ENCODE measurements around the gene PYURF. TPM values are rescaled to one million over a fixed set of nuclear protein-coding genes. Genes with fewer than 3 reads are reported as not detected.

Gene PYURF
- total RNA-seq, 1 experiment from 2014 or later, result 41.2 TPM

DNA sequence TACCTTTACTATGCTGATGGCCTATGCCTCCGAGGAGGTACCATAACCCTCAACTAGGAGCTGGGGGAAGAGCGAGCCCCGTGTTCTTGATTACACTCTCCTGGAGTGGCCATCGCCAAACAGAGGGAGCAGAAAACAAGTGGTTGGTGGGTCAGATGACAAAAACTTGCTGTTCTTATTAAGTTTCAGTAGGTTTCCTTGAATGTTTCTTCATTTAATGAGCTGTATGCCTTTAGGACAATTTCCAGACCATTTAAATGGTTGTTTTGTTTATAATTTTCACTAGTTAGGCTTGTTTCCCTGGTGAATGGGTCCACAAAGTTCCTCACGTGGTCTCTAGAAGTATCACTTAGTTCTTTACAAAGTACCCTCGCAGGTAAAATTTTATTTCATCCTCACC lies 4.7 kb downstream of the PYURF start:
- TF ChIP-seq, protein P1, sequence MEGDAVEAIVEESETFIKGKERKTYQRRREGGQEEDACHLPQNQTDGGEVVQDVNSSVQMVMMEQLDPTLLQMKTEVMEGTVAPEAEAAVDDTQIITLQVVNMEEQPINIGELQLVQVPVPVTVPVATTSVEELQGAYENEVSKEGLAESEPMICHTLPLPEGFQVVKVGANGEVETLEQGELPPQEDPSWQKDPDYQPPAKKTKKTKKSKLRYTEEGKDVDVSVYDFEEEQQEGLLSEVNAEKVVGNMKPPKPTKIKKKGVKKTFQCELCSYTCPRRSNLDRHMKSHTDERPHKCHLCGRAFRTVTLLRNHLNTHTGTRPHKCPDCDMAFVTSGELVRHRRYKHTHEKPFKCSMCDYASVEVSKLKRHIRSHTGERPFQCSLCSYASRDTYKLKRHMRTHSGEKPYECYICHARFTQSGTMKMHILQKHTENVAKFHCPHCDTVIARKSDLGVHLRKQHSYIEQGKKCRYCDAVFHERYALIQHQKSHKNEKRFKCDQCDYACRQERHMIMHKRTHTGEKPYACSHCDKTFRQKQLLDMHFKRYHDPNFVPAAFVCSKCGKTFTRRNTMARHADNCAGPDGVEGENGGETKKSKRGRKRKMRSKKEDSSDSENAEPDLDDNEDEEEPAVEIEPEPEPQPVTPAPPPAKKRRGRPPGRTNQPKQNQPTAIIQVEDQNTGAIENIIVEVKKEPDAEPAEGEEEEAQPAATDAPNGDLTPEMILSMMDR (conservative IDR thresholded peaks at IDR 0.05; ENCODE audit: low read depth, low read length), result no peak
- no peak for TF ChIP-seq EZH2 (IDR thresholded peaks at IDR 0.05; ENCODE audit: borderline replicate concordance, low read depth, low read length, poor library complexity, severe bottlenecking)
- Histone ChIP-seq H3K4me1 (ENCODE audit: insufficient read depth, low read length, poor library complexity, severe bottlenecking) (no peaks in the 10 kb centered on the region), H3K27me3 (replicated peaks; ENCODE audit: insufficient read depth, low read depth, low read length, poor library complexity) (no peaks in the 10 kb centered on the region), H3K9me3 (ENCODE audit: low read depth, low read length, poor library complexity, severe bottlenecking) (no peaks in the 10 kb centered on the region), H3K36me3 (ENCODE audit: insufficient read depth, low read length, poor library complexity, severe bottlenecking) (peaks cover 10% of the 10 kb centered on the region), H3K27ac (ENCODE audit: low read depth, low read length, poor library complexity, severe bottlenecking) (no peak overlapping the region), H3K4me3 (ENCODE audit: low read depth, low read length, poor library complexity, severe bottlenecking) (no peak overlapping the region)
- BruUV-seq (replicated peaks), result no TSS peak
- POLR2A ChIA-PET (ENCODE audit: low non-redundant PET), result no interaction called here
- intact Hi-C loops (cut with micrococcal nuclease; ENCODE audit: unreplicated experiment), result loop anchor here (10.0 kb wide), 2 partner anchors 484 to 664 kb away; no protein-coding TSS in a partner anchor
- CTCF ChIA-PET, result no interaction called here
- DNase-seq (ENCODE audit: low spot score), result no peak

GRCh38 chr4:88517825-88518224 lies 5.8 kb downstream of the PYURF start:
- Histone ChIP-seq H3K27ac (ENCODE audit: low read depth, low read length, poor library complexity, severe bottlenecking) (no peak overlapping the region), H3K4me3 (ENCODE audit: low read depth, low read length, poor library complexity, severe bottlenecking) (no peak overlapping the region), H3K9me3 (ENCODE audit: low read depth, low read length, poor library complexity, severe bottlenecking) (no peaks in the 10 kb centered on the region), H3K36me3 (ENCODE audit: insufficient read depth, low read length, poor library complexity, severe bottlenecking) (peaks cover 10% of the 10 kb centered on the region), H3K27me3 (replicated peaks; ENCODE audit: insufficient read depth, low read depth, low read length, poor library complexity) (no peaks in the 10 kb centered on the region), H3K4me1 (ENCODE audit: insufficient read depth, low read length, poor library complexity, severe bottlenecking) (no peaks in the 10 kb centered on the region)
- CTCF ChIA-PET, result no interaction called here
- TF ChIP-seq EZH2 (IDR thresholded peaks at IDR 0.05; ENCODE audit: borderline replicate concordance, low read depth, low read length, poor library complexity, severe bottlenecking), result no peak
- TF ChIP-seq, protein P1 (conservative IDR thresholded peaks at IDR 0.05; ENCODE audit: low read depth, low read length), result no peak
- BruUV-seq (replicated peaks), result no TSS peak
- intact Hi-C loops (cut with micrococcal nuclease; ENCODE audit: unreplicated experiment), result loop anchor here (10.0 kb wide), 2 partner anchors 483 to 663 kb away; no protein-coding TSS in a partner anchor
- no peak for DNase-seq (ENCODE audit: low spot score)
- POLR2A ChIA-PET (ENCODE audit: low non-redundant PET), result no interaction called here

GRCh38 chr4:88516746-88517145 lies 6.8 kb downstream of the PYURF start:
- intact Hi-C loops (cut with micrococcal nuclease; ENCODE audit: unreplicated experiment), result loop anchor here (10.0 kb wide), 2 partner anchors 482 to 662 kb away; no protein-coding TSS in a partner anchor
- Histone ChIP-seq H3K27ac (ENCODE audit: low read depth, low read length, poor library complexity, severe bottlenecking) (no peak overlapping the region), H3K27me3 (replicated peaks; ENCODE audit: insufficient read depth, low read depth, low read length, poor library complexity) (no peaks in the 10 kb centered on the region), H3K36me3 (ENCODE audit: insufficient read depth, low read length, poor library complexity, severe bottlenecking) (peaks cover 9% of the 10 kb centered on the region), H3K4me1 (ENCODE audit: insufficient read depth, low read length, poor library complexity, severe bottlenecking) (no peaks in the 10 kb centered on the region), H3K4me3 (ENCODE audit: low read depth, low read length, poor library complexity, severe bottlenecking) (no peak overlapping the region), H3K9me3 (ENCODE audit: low read depth, low read length, poor library complexity, severe bottlenecking) (no peaks in the 10 kb centered on the region)
- no TSS peak for BruUV-seq (replicated peaks)
- CTCF ChIA-PET, result interaction anchor here (0.6 to 0.7 kb wide), 2 partner anchors 23 to 358 kb away, joined by 3 to 13 read pairs; partner anchors contain the start of gene ABCG2
- DNase-seq (ENCODE audit: low spot score), result no peak
- no peak for TF ChIP-seq EZH2 (IDR thresholded peaks at IDR 0.05; ENCODE audit: borderline replicate concordance, low read depth, low read length, poor library complexity, severe bottlenecking)
- TF ChIP-seq, protein P1 (conservative IDR thresholded peaks at IDR 0.05; ENCODE audit: low read depth, low read length), result no peak
- POLR2A ChIA-PET (ENCODE audit: low non-redundant PET), result interaction anchor here (0.6 kb wide), 1 partner anchor 17 kb away, joined by 3 read pairs; no protein-coding TSS in a partner anchor

All from A673 (cell line).